GM12878 (cell line): ENCODE data around the gene ODAD4. TPM values are rescaled to one million over a fixed set of nuclear protein-coding genes. Genes with fewer than 3 reads are reported as not detected.

Experiments used
- ASH2L ChIP-seq: fragments of 300-600, 200-600 bp; sonication (generic); IDR thresholded peaks from 2 replicates; pipeline ENCODE4 v1.6.1; 2017; ENCODE audit warnings: low read depth, mild to moderate bottlenecking, borderline replicate concordance
- BHLHE40 ChIP-seq, 2 experiments: fragments of 450-650 bp in 1 of 2; IDR thresholded peaks; 2 replicates each; pipeline ENCODE4 v1.6.1; 2011 to 2017; ENCODE audit warnings: low read depth in 2 of 2, borderline replicate concordance in 1 of 2, improper control_type of control experiment in 1 of 2, low read length in 1 of 2, mild to moderate bottlenecking in 1 of 2
- CBX5 ChIP-seq: sonication (generic); IDR thresholded peaks from 2 replicates; pipeline ENCODE4 v1.6.1; 2016; ENCODE audit warnings: low read depth, moderate library complexity, mild to moderate bottlenecking, inconsistent platforms
- DPF2 ChIP-seq: fragments of 450-650 bp; IDR thresholded peaks from 2 replicates; pipeline ENCODE4 v1.6.1; 2017; ENCODE audit warnings: mild to moderate bottlenecking
- EED ChIP-seq: sonication (generic); IDR thresholded peaks from 2 replicates; pipeline ENCODE4 v1.6.1; 2016; ENCODE audit warnings: antibody characterized with exemption, low read depth
- FOXM1 ChIP-seq: IDR thresholded peaks from 2 replicates; pipeline ENCODE4 v1.6.1; 2012; ENCODE audit warnings: low read depth, mild to moderate bottlenecking, inconsistent platforms, low read length, moderate library complexity
- HCFC1 ChIP-seq: fragments of 150-350 bp; IDR thresholded peaks from 2 replicates; pipeline ENCODE4 v1.6.1; 2014; ENCODE audit warnings: low read length
- HDGF ChIP-seq: fragments of 450-650 bp; IDR thresholded peaks from 2 replicates; pipeline ENCODE4 v1.6.1; 2016; ENCODE audit warnings: antibody characterized with exemption
- HSF1 ChIP-seq: fragments of 150-350 bp; IDR thresholded peaks from 2 replicates; pipeline ENCODE4 v1.6.1; 2014; ENCODE audit warnings: mild to moderate bottlenecking, low read depth, low read length
- KLF5 ChIP-seq: fragments of 450-650 bp; IDR thresholded peaks from 2 replicates; pipeline ENCODE4 v1.6.1; 2014; ENCODE audit warnings: mild to moderate bottlenecking; ENCODE audit not compliant: partially characterized antibody
- LARP7 ChIP-seq: fragments of 450-650 bp; IDR thresholded peaks from 2 replicates; pipeline ENCODE4 v1.6.1; 2017; ENCODE audit warnings: mild to moderate bottlenecking
- NFXL1 ChIP-seq: fragments of 450-650 bp; IDR thresholded peaks from 2 replicates; pipeline ENCODE4 v1.6.1; 2017; ENCODE audit warnings: antibody characterized with exemption, mild to moderate bottlenecking, borderline replicate concordance
- NRF1 ChIP-seq: conservative IDR thresholded peaks from 2 replicates; pipeline ENCODE4 v1.6.1; 2011; ENCODE audit warnings: mild to moderate bottlenecking, low read depth, low read length, improper control_type of control experiment
- PAX5 ChIP-seq: IDR thresholded peaks from 2 replicates; pipeline ENCODE4 v1.6.1; 2011; ENCODE audit warnings: low read depth, low read length, borderline replicate concordance
- PAX8 ChIP-seq: fragments of 450-650 bp; IDR thresholded peaks from 2 replicates; pipeline ENCODE4 v1.6.1; 2017; ENCODE audit warnings: mild to moderate bottlenecking, moderate library complexity
- POLR2A ChIP-seq: IDR thresholded peaks from 2 replicates; pipeline ENCODE4 v1.6.1; 2011; ENCODE audit warnings: low read depth, mild to moderate bottlenecking, low read length
- POLR2AphosphoS5 ChIP-seq: IDR thresholded peaks from 2 replicates; pipeline ENCODE4 v1.6.1; 2011; ENCODE audit warnings: mild to moderate bottlenecking, low read length, inconsistent platforms
- RAD51 ChIP-seq: fragments of 450-650 bp; IDR thresholded peaks from 2 replicates; pipeline ENCODE4 v1.6.1; 2016; ENCODE audit warnings: moderate library complexity, mild to moderate bottlenecking, inconsistent platforms
- REST ChIP-seq: IDR thresholded peaks from 2 replicates; pipeline ENCODE4 v1.6.1; 2012; ENCODE audit warnings: mild to moderate bottlenecking, low read depth, low read length
- SREBF1 ChIP-seq: IDR thresholded peaks from 2 replicates; pipeline ENCODE4 v1.6.1; 2012; ENCODE audit warnings: mild to moderate bottlenecking, low read length
- SUPT20H ChIP-seq: IDR thresholded peaks from 2 replicates; pipeline ENCODE4 v1.6.1; 2011; ENCODE audit warnings: low read depth, mild to moderate bottlenecking, low read length, moderate library complexity, borderline replicate concordance; ENCODE audit not compliant: control insufficient read depth
- TCF3 ChIP-seq: IDR thresholded peaks from 2 replicates; pipeline ENCODE4 v1.6.1; 2012; ENCODE audit warnings: low read depth, mild to moderate bottlenecking, low read length, borderline replicate concordance; ENCODE audit not compliant: insufficient read depth
- YBX1 ChIP-seq: fragments of 450-650 bp; IDR thresholded peaks from 2 replicates; pipeline ENCODE4 v1.6.1; 2016; ENCODE audit warnings: antibody characterized with exemption
- ZBTB4 ChIP-seq: fragments of 450-650 bp; formaldehyde crosslinking; IDR thresholded peaks from 2 replicates; pipeline ENCODE4 v1.4.0; 2022; ENCODE audit warnings: mild to moderate bottlenecking, moderate library complexity
- ZZZ3 ChIP-seq: IDR thresholded peaks from 2 replicates; pipeline ENCODE4 v1.6.1; 2011; ENCODE audit warnings: low read depth; ENCODE audit not compliant: control insufficient read depth, insufficient read length
- polyA plus RNA-seq, 11 experiments: library from polyadenylated mRNA; depleted of rRNA in 4 of 11; unstranded in 6 of 11; stranded (reverse) in 5 of 11; fragments of >200 nt; fragmentation: Nextera tagmentation in 4 of 11; fragmentation: Illumina TruSeq in 1 of 11; extraction: Ambion mirVana in 4 of 11; extraction: Trizol in 1 of 11; gene quantifications; 1 replicate in 1 of 11; 2 replicates in 10 of 11; pipeline versions ENCODE4 v1.2.1 to v1.2.3, GENCODE V29; 2011 to 2016; ENCODE audit warnings: inconsistent platforms in 2 of 11, missing spikeins in 2 of 11, low read depth in 1 of 11
- total RNA-seq, 4 experiments: library from RNA; depleted of rRNA in 3 of 4; stranded (reverse); fragments of >200 nt in 3 of 4; fragmentation: Illumina TruSeq in 1 of 4; extraction: Trizol in 1 of 4; gene quantifications; 2 replicates each; pipeline versions ENCODE4 v1.2.1 to v1.2.3, GENCODE V29; 2013 to 2021

Gene ODAD4
- total and polyA plus RNA-seq, 10 of the 15 experiments (the other 5 are each of a cell fraction or from before 2014, with no cell fraction given), result 0.10 to 0.73 (median 0.35) TPM

- TF ChIP-seq KLF5, result no peak
- TF ChIP-seq ASH2L, result no peak
- TF ChIP-seq PAX8, result no peak
- no peak for TF ChIP-seq FOXM1
- TF ChIP-seq LARP7, result no peak
- TF ChIP-seq NRF1, result no peak
- no peak for TF ChIP-seq CBX5
- TF ChIP-seq SUPT20H, result no peak
- TF ChIP-seq HSF1, result no peak
- peak; percentile 59; the same call in 1 of the 2 replicates for TF ChIP-seq PAX5
- TF ChIP-seq BHLHE40 (IDR thresholded peaks at IDR 0.05; ENCODE audit: borderline replicate concordance in 1 of 2, low read depth in 2 of 2, low read length in 1 of 2), result no peak
- peak; percentile 53 for TF ChIP-seq POLR2A
- peak; percentile 55; the same call in 1 of the 2 replicates for TF ChIP-seq POLR2AphosphoS5
- no peak for TF ChIP-seq HDGF
- no peak for TF ChIP-seq ZBTB4 (CRISPR knock-in tag)
- TF ChIP-seq HCFC1, result no peak
- no peak for TF ChIP-seq RAD51
- TF ChIP-seq NFXL1, result no peak
- TF ChIP-seq YBX1, result no peak
- no peak for TF ChIP-seq TCF3
- TF ChIP-seq ZZZ3, result no peak
- no peak for TF ChIP-seq DPF2
- TF ChIP-seq REST, result no peak
- TF ChIP-seq EED, result no peak
- TF ChIP-seq SREBF1, result no peak
Measured at GRCh38 chr17:41967141-41967920, 36.9 kb downstream of the ODAD4 start (continued).
